Measurements from ENCODE around the gene SAFB. TPM values are rescaled to one million over a fixed set of nuclear protein-coding genes. Genes with fewer than 3 reads are reported as not detected.

Gene SAFB
- total RNA-seq, 1 experiment from 2014 or later = 143 TPM

DNA sequence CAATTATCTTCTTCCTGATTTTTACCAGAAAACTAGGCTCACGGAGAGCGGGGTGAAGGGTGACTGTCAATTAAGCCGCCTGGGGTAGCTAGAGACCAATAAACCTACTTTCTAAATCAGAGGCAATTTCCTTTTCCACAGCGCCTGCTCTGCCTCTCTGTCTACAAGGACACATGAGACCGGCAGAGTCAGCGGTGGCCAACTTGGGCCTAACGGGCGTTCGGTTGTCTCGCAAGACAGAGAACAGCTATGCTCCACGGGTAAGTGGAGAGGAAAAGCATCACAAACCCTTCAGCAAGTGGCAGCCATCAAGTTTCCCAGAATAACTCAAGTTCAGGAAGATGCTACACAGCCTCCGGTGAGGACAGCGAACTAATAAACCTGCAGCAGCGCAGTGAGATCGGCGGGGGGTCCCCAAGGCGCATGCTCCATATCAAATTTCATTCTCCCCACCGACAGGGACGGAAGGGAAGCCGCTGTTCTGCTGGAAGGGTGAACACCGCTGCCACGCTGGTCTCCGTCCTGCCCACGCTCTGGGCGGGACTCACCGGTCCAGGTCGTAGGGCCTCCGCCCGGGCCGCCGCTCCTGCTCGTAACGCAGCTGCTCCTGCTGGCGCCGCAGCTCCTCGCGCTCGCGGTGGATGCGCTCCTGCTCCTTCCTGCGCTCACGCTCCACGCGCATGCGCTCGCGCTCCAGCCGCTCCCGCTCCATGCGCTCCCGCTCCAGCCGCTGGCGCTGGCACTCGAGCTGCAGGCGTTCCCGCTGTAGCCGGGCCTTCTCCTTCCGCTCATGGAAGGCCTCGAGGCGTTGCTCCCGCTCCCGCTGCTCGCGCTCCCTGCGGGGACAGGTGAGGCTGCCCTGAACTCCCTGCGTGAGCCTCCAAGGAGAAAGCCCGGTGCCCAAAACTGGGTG lies 29.3 kb upstream of the SAFB start:
- H3K27me3 ChIP-seq (ENCODE audit: insufficient read depth, low read length) = no peaks in the 10 kb centered on the region
- RAD21 ChIA-PET (ENCODE audit: low non-redundant PET in 1 of 2, low total read pairs in 2 of 2, uncharacterized antibody in 2 of 2, unreplicated experiment in 2 of 2) = no interaction called here
- H3K9me2 ChIP-seq (ENCODE audit: insufficient read depth) = no peaks in the 10 kb centered on the region

DNA sequence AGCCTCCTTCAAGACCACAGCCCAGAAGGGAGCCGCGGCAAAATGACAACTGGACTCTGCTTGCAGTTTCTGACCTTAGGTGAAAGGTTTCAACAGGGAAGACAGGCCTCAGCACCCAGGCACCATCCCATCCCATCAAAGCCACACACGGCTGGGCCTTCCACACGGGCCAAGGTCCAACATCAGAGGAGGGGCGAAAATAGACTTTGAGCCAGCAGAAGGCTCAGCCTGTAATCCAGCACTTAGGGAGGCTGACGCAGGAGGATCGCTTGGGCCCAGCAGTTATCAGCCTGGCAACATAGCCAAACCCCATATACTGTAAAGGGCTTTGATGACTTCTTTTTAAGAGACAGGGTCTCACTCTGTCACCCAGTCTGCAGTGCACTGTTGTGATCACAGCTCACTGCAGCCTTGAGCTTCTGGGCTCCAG lies 28.3 kb upstream of the SAFB start:
- ChIA-PET CTCF (no interaction called here), POLR2A (no interaction called here), RAD21 (ENCODE audit: low non-redundant PET in 1 of 2, low total read pairs in 2 of 2, uncharacterized antibody in 2 of 2, unreplicated experiment in 2 of 2) (no interaction called here)
- ATAC-seq (no peak), DNase-seq (ENCODE audit: low read depth, low spot score) (no peak)
- Histone ChIP-seq H3K9ac (ENCODE audit: low read length) (no peak overlapping the region), H3K27ac (ENCODE audit: low read depth, low read length) (no peak overlapping the region), H3K27me3 (ENCODE audit: insufficient read depth, low read length) (no peaks in the 10 kb centered on the region), H3K4me3 (replicated peaks in 1 of 2; ENCODE audit: low read depth in 1 of 2, low read length in 2 of 2) (no peak overlapping the region), H3K4me2 (ENCODE audit: low read length) (no peak overlapping the region), H3K36me3 (ENCODE audit: control insufficient read depth in 1 of 2, insufficient read depth in 2 of 2, low read length in 2 of 2) (peaks cover 73 to 77% of the 10 kb centered on the region in 2 experiments; a peak in 3 of 4 replicates), H3K9me3 (ENCODE audit: control insufficient read depth in 1 of 2, insufficient read depth in 1 of 2, low read depth in 1 of 2, low read length in 2 of 2) (no peaks in the 10 kb centered on the region), H2AFZ (ENCODE audit: low read depth, low read length, poor library complexity, severe bottlenecking) (no peak overlapping the region), H4K20me1 (ENCODE audit: insufficient read depth) (no peaks in the 10 kb centered on the region), H3K4me1 (ENCODE audit: control insufficient read depth in 1 of 2, insufficient read depth in 2 of 2, low read length in 2 of 2) (no peaks in the 10 kb centered on the region), H3K79me2 (ENCODE audit: insufficient read depth, low read length) (peaks cover 36% of the 10 kb centered on the region; the same call in 1 of the 2 replicates), H3K9me2 (ENCODE audit: insufficient read depth) (no peaks in the 10 kb centered on the region)
- intact Hi-C loops (cut with micrococcal nuclease) = no loop called here
- BruUV-seq (replicated peaks) = no TSS peak
- TF ChIP-seq YY1 (IDR thresholded peaks at IDR 0.05; ENCODE audit: extremely low read depth, insufficient replicate concordance, low read depth, low read length) (no peak), POLR2A (IDR thresholded peaks at IDR 0.05; ENCODE audit: borderline replicate concordance, extremely low read depth, insufficient read depth, insufficient read length) (no peak), CEBPB (IDR thresholded peaks at IDR 0.05; ENCODE audit: low read depth) (no peak), ZFX (IDR thresholded peaks at IDR 0.05) (no peak), TCF7L2 (IDR thresholded peaks at IDR 0.05; ENCODE audit: borderline replicate concordance, extremely low read depth, insufficient read depth, insufficient read length) (no peak), POLR2AphosphoS5 (IDR thresholded peaks at IDR 0.05; ENCODE audit: low read depth, low read length) (no peak), SP1 (IDR thresholded peaks at IDR 0.05; ENCODE audit: low read depth) (no peak), FOSL1 (IDR thresholded peaks at IDR 0.05; ENCODE audit: low read depth) (no peak), CBX3 (IDR thresholded peaks at IDR 0.05; ENCODE audit: low read depth) (no peak)
- TF ChIP-seq, protein P1, sequence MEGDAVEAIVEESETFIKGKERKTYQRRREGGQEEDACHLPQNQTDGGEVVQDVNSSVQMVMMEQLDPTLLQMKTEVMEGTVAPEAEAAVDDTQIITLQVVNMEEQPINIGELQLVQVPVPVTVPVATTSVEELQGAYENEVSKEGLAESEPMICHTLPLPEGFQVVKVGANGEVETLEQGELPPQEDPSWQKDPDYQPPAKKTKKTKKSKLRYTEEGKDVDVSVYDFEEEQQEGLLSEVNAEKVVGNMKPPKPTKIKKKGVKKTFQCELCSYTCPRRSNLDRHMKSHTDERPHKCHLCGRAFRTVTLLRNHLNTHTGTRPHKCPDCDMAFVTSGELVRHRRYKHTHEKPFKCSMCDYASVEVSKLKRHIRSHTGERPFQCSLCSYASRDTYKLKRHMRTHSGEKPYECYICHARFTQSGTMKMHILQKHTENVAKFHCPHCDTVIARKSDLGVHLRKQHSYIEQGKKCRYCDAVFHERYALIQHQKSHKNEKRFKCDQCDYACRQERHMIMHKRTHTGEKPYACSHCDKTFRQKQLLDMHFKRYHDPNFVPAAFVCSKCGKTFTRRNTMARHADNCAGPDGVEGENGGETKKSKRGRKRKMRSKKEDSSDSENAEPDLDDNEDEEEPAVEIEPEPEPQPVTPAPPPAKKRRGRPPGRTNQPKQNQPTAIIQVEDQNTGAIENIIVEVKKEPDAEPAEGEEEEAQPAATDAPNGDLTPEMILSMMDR (IDR thresholded peaks at IDR 0.05 in 2 of 3, conservative IDR thresholded peaks at IDR 0.05 in 1 of 3; ENCODE audit: borderline replicate concordance in 1 of 3, insufficient read depth in 1 of 3, low read depth in 2 of 3, low read length in 2 of 3) = no peak
- TF ChIP-seq, protein P2, sequence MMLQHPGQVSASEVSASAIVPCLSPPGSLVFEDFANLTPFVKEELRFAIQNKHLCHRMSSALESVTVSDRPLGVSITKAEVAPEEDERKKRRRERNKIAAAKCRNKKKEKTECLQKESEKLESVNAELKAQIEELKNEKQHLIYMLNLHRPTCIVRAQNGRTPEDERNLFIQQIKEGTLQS (IDR thresholded peaks at IDR 0.05) = no peak
- TF ChIP-seq, protein P3, sequence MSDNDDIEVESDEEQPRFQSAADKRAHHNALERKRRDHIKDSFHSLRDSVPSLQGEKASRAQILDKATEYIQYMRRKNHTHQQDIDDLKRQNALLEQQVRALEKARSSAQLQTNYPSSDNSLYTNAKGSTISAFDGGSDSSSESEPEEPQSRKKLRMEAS (IDR thresholded peaks at IDR 0.05) = no peak

More for the DNA sequence above, 29.3 kb upstream of the SAFB start:
- Histone ChIP-seq H3K9ac (ENCODE audit: low read length) (no peak overlapping the region), H3K9me3 (ENCODE audit: control insufficient read depth in 1 of 2, insufficient read depth in 1 of 2, low read depth in 1 of 2, low read length in 2 of 2) (no peaks in the 10 kb centered on the region), H3K4me1 (ENCODE audit: control insufficient read depth in 1 of 2, insufficient read depth in 2 of 2, low read length in 2 of 2) (no peaks in the 10 kb centered on the region), H3K79me2 (ENCODE audit: insufficient read depth, low read length) (peaks cover 34% of the 10 kb centered on the region; the same call in 1 of the 2 replicates), H2AFZ (ENCODE audit: low read depth, low read length, poor library complexity, severe bottlenecking) (no peak overlapping the region), H4K20me1 (ENCODE audit: insufficient read depth) (no peaks in the 10 kb centered on the region), H3K27ac (ENCODE audit: low read depth, low read length) (no peak overlapping the region), H3K4me2 (ENCODE audit: low read length) (no peak overlapping the region), H3K4me3 (replicated peaks in 1 of 2; ENCODE audit: low read depth in 1 of 2, low read length in 2 of 2) (no peak overlapping the region), H3K36me3 (ENCODE audit: control insufficient read depth in 1 of 2, insufficient read depth in 2 of 2, low read length in 2 of 2) (peaks cover 66 to 75% of the 10 kb centered on the region in 2 experiments; a peak in 3 of 4 replicates)
- intact Hi-C loops (cut with micrococcal nuclease) = no loop called here
- BruUV-seq (replicated peaks) = no TSS peak
- POLR2A ChIA-PET = no interaction called here
- CTCF ChIA-PET = no interaction called here
- no peak for DNase-seq (ENCODE audit: low read depth, low spot score)
- TF ChIP-seq YY1 (IDR thresholded peaks at IDR 0.05; ENCODE audit: extremely low read depth, insufficient replicate concordance, low read depth, low read length) (no peak), JUND (IDR thresholded peaks at IDR 0.05) (no peak), SIN3A (IDR thresholded peaks at IDR 0.05; ENCODE audit: low read depth) (no peak)
- TF ChIP-seq, protein P4, sequence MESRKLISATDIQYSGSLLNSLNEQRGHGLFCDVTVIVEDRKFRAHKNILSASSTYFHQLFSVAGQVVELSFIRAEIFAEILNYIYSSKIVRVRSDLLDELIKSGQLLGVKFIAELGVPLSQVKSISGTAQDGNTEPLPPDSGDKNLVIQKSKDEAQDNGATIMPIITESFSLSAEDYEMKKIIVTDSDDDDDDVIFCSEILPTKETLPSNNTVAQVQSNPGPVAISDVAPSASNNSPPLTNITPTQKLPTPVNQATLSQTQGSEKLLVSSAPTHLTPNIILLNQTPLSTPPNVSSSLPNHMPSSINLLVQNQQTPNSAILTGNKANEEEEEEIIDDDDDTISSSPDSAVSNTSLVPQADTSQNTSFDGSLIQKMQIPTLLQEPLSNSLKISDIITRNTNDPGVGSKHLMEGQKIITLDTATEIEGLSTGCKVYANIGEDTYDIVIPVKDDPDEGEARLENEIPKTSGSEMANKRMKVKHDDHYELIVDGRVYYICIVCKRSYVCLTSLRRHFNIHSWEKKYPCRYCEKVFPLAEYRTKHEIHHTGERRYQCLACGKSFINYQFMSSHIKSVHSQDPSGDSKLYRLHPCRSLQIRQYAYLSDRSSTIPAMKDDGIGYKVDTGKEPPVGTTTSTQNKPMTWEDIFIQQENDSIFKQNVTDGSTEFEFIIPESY (IDR thresholded peaks at IDR 0.05; ENCODE audit: extremely low read depth, insufficient replicate concordance, low read length) = no peak
- no peak for ATAC-seq
